SU-DHL-6 (cell line): Measurements from ENCODE around the gene CDNF.

Source experiments
- EZH2phosphoT487 ChIP-seq: fragments of 200-600 bp; sonication (generic), shearing (Covaris generic); conservative IDR thresholded peaks from 2 replicates; pipeline ENCODE4 v1.6.1; 2018; ENCODE audit warnings: mild to moderate bottlenecking, antibody characterized with exemption, low read length, moderate library complexity, mixed read lengths
- TF ChIP-seq, protein P1 (sequence below): fragments of 200-600 bp; sonication (generic); IDR thresholded peaks from one replicate; pipeline ENCODE4 v1.5.1; 2017; ENCODE audit warnings: antibody characterized with exemption, mild to moderate bottlenecking, low read length, moderate library complexity; ENCODE audit not compliant: insufficient read depth, poor library complexity, severe bottlenecking

DNA sequence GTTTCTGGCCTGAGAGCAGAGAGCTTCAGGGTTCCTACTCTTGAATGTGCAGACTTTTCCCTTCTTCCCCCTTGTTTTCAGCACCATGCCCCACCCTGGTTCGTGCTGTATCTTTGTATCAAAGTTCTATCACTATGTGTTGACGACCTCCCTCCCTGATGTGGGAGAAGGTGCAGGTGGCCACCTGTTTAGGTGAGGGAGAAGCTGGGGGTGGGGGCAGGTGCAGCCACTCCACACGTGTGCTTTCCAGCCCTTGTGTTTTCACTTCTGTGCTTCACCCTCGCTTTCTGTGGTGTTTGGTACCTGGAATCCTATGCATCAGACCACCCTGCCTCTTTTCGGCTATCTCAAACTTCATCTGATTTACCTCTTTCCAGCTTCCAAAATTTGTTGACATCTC is 21.2 kb upstream of the CDNF start:
- TF ChIP-seq, protein P1, sequence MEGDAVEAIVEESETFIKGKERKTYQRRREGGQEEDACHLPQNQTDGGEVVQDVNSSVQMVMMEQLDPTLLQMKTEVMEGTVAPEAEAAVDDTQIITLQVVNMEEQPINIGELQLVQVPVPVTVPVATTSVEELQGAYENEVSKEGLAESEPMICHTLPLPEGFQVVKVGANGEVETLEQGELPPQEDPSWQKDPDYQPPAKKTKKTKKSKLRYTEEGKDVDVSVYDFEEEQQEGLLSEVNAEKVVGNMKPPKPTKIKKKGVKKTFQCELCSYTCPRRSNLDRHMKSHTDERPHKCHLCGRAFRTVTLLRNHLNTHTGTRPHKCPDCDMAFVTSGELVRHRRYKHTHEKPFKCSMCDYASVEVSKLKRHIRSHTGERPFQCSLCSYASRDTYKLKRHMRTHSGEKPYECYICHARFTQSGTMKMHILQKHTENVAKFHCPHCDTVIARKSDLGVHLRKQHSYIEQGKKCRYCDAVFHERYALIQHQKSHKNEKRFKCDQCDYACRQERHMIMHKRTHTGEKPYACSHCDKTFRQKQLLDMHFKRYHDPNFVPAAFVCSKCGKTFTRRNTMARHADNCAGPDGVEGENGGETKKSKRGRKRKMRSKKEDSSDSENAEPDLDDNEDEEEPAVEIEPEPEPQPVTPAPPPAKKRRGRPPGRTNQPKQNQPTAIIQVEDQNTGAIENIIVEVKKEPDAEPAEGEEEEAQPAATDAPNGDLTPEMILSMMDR = no peak
- TF ChIP-seq EZH2phosphoT487 = no peak
